Stimulated activated CD8-positive, alpha-beta memory T cell treated with anti-CD3 and anti-CD28 coated beads, Interleukin-4, amount 100 ng/mL, for 4 hours (primary cell): ENCODE measurements around the gene B4GALT2.

Source experiments
- DNase-seq, 2 donors: peaks; one replicate each; pipeline ENCODE4 v3.0.0-alpha.2; 2020; ENCODE audit warnings: low read depth in 2 of 2, low spot score in 1 of 2

Gene B4GALT2

GRCh38 chr1:43969416-43969745 lies 9.6 kb upstream of the B4GALT2 start:
- DNase-seq, result no peak

- peak; percentile 91 to 93 for DNase-seq
Observed at GRCh38 chr1:43969746-43970466, 9.1 kb upstream of the B4GALT2 start, which contains the start of gene DPH2. DPH2 (plus strand) TSS chr1:43970010; CDS start chr1:43970176, 166 bp downstream.

GRCh38 chr1:43970502-43970901 lies 8.5 kb upstream of the B4GALT2 start:
- no peak for DNase-seq

- no peak for DNase-seq
Observed at GRCh38 chr1:43970911-43971310, 8.1 kb upstream of the B4GALT2 start.

- DNase-seq, result no peak
Observed at GRCh38 chr1:43971336-43971980, 7.6 kb upstream of the B4GALT2 start.

- no peak for DNase-seq
Observed at GRCh38 chr1:43973981-43974442, 5.0 kb upstream of the B4GALT2 start.

GRCh38 chr1:43974443-43975248 lies 4.4 kb upstream of the B4GALT2 start, which contains the start of gene ATP6V0B:
ATP6V0B (plus strand) TSS chr1:43974960; CDS start chr1:43975041, 81 bp downstream.
- DNase-seq, result peak; percentile 87 to 91

- DNase-seq, result no peak
Observed at GRCh38 chr1:43975249-43975961, 3.6 kb upstream of the B4GALT2 start.

- DNase-seq, result no peak
Observed at GRCh38 chr1:43976045-43976444, 3.0 kb upstream of the B4GALT2 start.

GRCh38 chr1:43976890-43977289 lies 2.1 kb upstream of the B4GALT2 start:
- DNase-seq, result no peak

GRCh38 chr1:43977376-43978263 lies 1.4 kb upstream of the B4GALT2 start:
- DNase-seq, result no peak

GRCh38 chr1:43978264-43978550 lies 803 bp upstream of the B4GALT2 start:
- no peak for DNase-seq

- no peak for DNase-seq
Observed at GRCh38 chr1:43979261-43979527, 184 bp downstream of the B4GALT2 start.

GRCh38 chr1:43979528-43980254 lies 681 bp downstream of the B4GALT2 start:
- DNase-seq, result no peak

GRCh38 chr1:43980255-43981134 lies 1.5 kb downstream of the B4GALT2 start:
- no peak for DNase-seq

- no peak for DNase-seq
Observed at GRCh38 chr1:43981135-43981491, 2.1 kb downstream of the B4GALT2 start.

- no peak for DNase-seq
Observed at GRCh38 chr1:43981636-43982035, 2.6 kb downstream of the B4GALT2 start.

GRCh38 chr1:43982241-43982640 lies 3.2 kb downstream of the B4GALT2 start:
- no peak for DNase-seq

GRCh38 chr1:43982808-43983207 lies 3.8 kb downstream of the B4GALT2 start:
- no peak for DNase-seq
